GM12865 (cell line): Measurements from ENCODE around the gene SMC3.

Experiments
- DNase-seq: peaks from one replicate; pipeline ENCODE4 v3.0.0; 2010; ENCODE audit warnings: low read depth
- H3K4me3 ChIP-seq: 2 replicates; pipeline ENCODE4 v1.5.1; 2011; ENCODE audit warnings: mild to moderate bottlenecking, low read depth, low read length, control low read depth
- TF ChIP-seq, protein P1 (sequence below): IDR thresholded peaks from 2 replicates; pipeline ENCODE4 v1.5.1; 2011; ENCODE audit warnings: low read length, control low read depth, low read depth, inconsistent platforms; ENCODE audit not compliant: insufficient read depth; ENCODE audit errors: missing control alignments

Gene SMC3

GRCh38 chr10:110576220-110576619, 8.7 kb downstream of the SMC3 start:
- TF ChIP-seq, protein P1, sequence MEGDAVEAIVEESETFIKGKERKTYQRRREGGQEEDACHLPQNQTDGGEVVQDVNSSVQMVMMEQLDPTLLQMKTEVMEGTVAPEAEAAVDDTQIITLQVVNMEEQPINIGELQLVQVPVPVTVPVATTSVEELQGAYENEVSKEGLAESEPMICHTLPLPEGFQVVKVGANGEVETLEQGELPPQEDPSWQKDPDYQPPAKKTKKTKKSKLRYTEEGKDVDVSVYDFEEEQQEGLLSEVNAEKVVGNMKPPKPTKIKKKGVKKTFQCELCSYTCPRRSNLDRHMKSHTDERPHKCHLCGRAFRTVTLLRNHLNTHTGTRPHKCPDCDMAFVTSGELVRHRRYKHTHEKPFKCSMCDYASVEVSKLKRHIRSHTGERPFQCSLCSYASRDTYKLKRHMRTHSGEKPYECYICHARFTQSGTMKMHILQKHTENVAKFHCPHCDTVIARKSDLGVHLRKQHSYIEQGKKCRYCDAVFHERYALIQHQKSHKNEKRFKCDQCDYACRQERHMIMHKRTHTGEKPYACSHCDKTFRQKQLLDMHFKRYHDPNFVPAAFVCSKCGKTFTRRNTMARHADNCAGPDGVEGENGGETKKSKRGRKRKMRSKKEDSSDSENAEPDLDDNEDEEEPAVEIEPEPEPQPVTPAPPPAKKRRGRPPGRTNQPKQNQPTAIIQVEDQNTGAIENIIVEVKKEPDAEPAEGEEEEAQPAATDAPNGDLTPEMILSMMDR: no peak
- no peak for DNase-seq
- H3K4me3 ChIP-seq: no peak overlapping the region

- no peak for DNase-seq
- TF ChIP-seq, protein P1: no peak
- H3K4me3 ChIP-seq: no peak overlapping the region
Observed at GRCh38 chr10:110577056-110577455, 9.6 kb downstream of the SMC3 start.

DNA sequence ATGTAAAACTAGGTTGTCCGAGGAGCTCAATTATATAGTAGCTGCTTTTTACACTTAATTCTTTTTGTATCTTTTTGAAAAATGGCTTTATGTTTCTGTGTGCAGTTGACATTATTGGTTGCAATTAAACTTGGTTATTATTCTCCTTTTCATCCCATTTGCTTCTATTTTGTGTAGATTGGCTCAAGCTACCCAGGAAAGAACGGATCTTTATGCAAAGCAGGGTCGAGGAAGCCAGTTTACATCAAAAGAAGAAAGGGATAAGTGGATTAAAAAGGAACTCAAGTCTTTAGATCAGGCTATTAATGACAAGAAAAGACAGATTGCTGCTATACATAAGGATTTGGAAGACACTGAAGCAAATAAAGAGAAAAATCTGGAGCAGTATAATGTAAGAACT, 16.5 kb downstream of the SMC3 start:
- no peak overlapping the region for H3K4me3 ChIP-seq
- TF ChIP-seq, protein P1: no peak
- no peak for DNase-seq

DNA sequence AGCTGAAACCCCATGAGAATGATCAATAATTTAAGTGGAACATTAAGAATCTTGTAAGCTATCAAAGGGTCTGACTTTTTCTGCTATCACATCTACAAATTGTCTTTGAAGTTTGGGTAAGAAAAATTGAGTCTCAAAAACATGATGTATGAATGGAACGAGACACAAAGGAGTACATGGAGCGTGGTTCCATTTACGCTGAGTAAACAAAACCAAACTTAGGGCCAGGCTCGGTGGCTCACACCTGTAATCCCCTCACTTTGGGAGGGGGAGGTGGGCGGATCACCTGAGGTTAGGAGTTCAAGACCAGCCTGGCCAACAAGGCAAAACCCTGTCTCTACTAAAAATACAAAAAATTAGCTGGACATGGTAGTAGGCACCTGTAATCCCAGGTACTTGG, 24.3 kb downstream of the SMC3 start:
- TF ChIP-seq, protein P1: no peak
- no peak for DNase-seq
- H3K4me3 ChIP-seq: no peak overlapping the region

- no peak overlapping the region for H3K4me3 ChIP-seq
- no peak for DNase-seq
- TF ChIP-seq, protein P1: no peak
Observed at GRCh38 chr10:110597476-110597875, 30.0 kb downstream of the SMC3 start.

DNA sequence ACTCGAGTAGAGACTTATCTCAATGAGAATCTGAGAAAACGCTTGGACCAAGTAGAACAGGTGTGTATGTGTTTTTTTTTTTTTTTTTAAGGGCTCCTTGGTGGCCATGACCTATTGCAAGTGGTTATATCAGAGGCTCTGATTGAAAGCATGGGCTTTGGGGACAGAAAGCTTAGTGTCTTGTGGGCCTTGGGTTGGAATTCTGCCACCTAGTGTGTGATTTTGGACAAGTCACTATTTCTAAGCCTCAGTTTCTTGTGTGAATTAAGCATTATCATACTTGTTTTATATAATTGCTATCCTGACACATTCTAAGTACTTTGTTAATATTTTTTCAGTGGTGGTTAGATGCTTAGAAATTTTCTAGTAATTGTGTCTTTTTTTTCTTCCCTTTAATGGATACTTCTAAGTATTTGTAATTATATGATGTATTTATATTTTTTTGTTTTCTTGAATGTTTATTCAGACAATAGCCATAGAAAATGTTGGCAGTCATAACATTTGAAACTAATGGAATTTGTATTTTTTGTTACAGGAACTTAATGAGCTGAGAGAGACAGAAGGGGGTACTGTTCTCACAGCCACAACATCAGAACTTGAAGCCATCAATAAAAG, 33.1 kb downstream of the SMC3 start:
- TF ChIP-seq, protein P1: peak; percentile 57
- no peak overlapping the region for H3K4me3 ChIP-seq
- DNase-seq: peak; percentile 79

DNA sequence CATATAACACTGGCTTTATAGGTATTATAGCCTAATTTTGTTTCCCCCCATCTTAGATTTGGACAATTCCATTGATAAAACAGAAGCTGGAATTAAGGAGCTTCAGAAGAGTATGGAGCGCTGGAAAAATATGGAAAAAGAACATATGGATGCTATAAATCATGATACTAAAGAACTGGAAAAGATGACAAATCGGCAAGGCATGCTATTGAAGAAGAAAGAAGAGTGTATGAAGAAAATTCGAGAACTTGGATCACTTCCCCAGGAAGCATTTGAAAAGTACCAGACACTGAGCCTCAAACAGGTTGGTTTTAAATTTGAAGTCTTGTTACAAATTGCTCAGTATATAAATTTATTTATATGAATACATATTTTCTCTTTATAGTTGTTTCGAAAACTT, 34.1 kb downstream of the SMC3 start:
- DNase-seq: no peak
- no peak overlapping the region for H3K4me3 ChIP-seq
- TF ChIP-seq, protein P1: no peak
